Measurements from ENCODE around the gene TTL.
"Not testable (repeated sequence)": the region's sequence is repeated elsewhere in the genome, so short reads cannot be mapped to it uniquely, and the experiment has no call there.

The TTL gene

DNA sequence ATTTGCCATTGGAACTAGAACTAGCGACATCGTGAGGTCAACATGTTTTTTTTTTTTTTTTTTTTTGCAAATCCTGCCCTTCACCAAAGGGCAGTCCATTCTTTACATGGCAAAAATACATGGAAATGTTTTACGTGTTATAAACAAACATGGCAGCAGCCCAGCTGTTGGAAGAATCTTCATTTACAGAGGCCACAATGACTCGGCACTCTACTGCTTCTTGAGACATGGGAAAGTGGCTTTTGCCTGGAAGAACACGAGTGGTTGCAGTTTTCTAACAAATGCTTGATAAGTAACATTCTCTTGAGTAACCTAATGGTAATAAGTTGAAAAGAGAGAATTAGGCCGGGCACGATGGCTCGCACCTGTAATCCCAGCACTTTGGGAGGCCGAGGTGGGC, 37.5 kb downstream of the TTL start:
- Histone ChIP-seq H3K9me3 (ENCODE audit: control insufficient read depth in 2 of 2, low read length in 2 of 2) (no peaks in the 10 kb centered on the region), H3K27me3 (ENCODE audit: control insufficient read depth in 2 of 2, insufficient read depth in 2 of 2, low read length in 2 of 2) (no peaks in the 10 kb centered on the region), H3K4me3 (ENCODE audit: low read length in 2 of 2) (no peak overlapping the region), H3K4me1 (ENCODE audit: control insufficient read depth in 2 of 2, insufficient read depth in 2 of 2, low read length in 2 of 2) (no peaks in the 10 kb centered on the region), H3K9ac (ENCODE audit: low read depth in 1 of 2, low read length in 2 of 2) (no peak overlapping the region), H3K27ac (ENCODE audit: low read depth in 2 of 2, low read length in 2 of 2) (no peak overlapping the region), H3K36me3 (ENCODE audit: control insufficient read depth in 2 of 2, insufficient read depth in 2 of 2, low read length in 2 of 2) (peaks cover 9 to 20% of the 10 kb centered on the region in 2 donors)

- no peaks in the 10 kb centered on the region for H3K27me3 ChIP-seq (ENCODE audit: control insufficient read depth in 2 of 2, insufficient read depth in 2 of 2, low read length in 2 of 2)
- no peaks in the 10 kb centered on the region for H3K4me1 ChIP-seq (ENCODE audit: control insufficient read depth in 2 of 2, insufficient read depth in 2 of 2, low read length in 2 of 2)
- H3K27ac ChIP-seq (ENCODE audit: low read depth in 2 of 2, low read length in 2 of 2): no peak overlapping the region
- no peaks in the 10 kb centered on the region for H3K9me3 ChIP-seq (ENCODE audit: control insufficient read depth in 2 of 2, low read length in 2 of 2)
- H3K4me3 ChIP-seq (ENCODE audit: low read length in 2 of 2): no peak overlapping the region
- H3K36me3 ChIP-seq (ENCODE audit: control insufficient read depth in 2 of 2, insufficient read depth in 2 of 2, low read length in 2 of 2): peaks cover 9 to 20% of the 10 kb centered on the region in 2 donors
- no peak overlapping the region for H3K9ac ChIP-seq (ENCODE audit: low read depth in 1 of 2, low read length in 2 of 2)
Observed at GRCh38 chr2:112520234-112520783, 38.4 kb downstream of the TTL start.

- no peaks in the 10 kb centered on the region for H3K4me1 ChIP-seq (ENCODE audit: control insufficient read depth in 2 of 2, insufficient read depth in 2 of 2, low read length in 2 of 2)
- H3K36me3 ChIP-seq (ENCODE audit: control insufficient read depth in 2 of 2, insufficient read depth in 2 of 2, low read length in 2 of 2): peaks cover 9 to 20% of the 10 kb centered on the region in 2 donors
- no peak overlapping the region for H3K27ac ChIP-seq (ENCODE audit: low read depth in 2 of 2, low read length in 2 of 2)
- H3K4me3 ChIP-seq (ENCODE audit: low read length in 2 of 2): no peak overlapping the region
- no peak overlapping the region for H3K9ac ChIP-seq (ENCODE audit: low read depth in 1 of 2, low read length in 2 of 2)
- H3K9me3 ChIP-seq (ENCODE audit: control insufficient read depth in 2 of 2, low read length in 2 of 2): no peaks in the 10 kb centered on the region
- no peaks in the 10 kb centered on the region for H3K27me3 ChIP-seq (ENCODE audit: control insufficient read depth in 2 of 2, insufficient read depth in 2 of 2, low read length in 2 of 2)
Observed at GRCh38 chr2:112523291-112523777, 41.4 kb downstream of the TTL start.

DNA sequence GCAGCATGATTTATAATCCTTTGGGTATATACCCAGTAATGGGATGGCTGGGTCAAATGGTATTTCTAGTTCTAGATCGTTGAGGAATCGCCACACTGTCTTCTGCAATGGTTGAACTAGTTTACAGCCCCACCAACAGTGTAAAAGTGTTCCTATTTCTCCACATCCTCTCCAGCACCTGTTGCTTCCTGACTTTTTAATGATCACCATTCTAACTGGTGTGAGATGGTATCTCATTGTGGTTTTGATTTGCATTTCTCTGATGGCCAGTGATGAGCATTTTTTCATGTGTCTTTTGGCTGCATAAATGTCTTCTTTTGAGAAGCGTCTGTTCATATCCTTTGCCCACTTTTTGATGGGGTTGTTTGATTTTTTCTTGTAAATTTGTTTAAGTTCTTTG, 42.3 kb downstream of the TTL start:
- not testable (repeated sequence) for H3K9me3 ChIP-seq (ENCODE audit: control insufficient read depth in 2 of 2, low read length in 2 of 2); H3K27ac ChIP-seq (ENCODE audit: low read depth in 2 of 2, low read length in 2 of 2); H3K4me1 ChIP-seq (ENCODE audit: control insufficient read depth in 2 of 2, insufficient read depth in 2 of 2, low read length in 2 of 2); H3K27me3 ChIP-seq (ENCODE audit: control insufficient read depth in 2 of 2, insufficient read depth in 2 of 2, low read length in 2 of 2); H3K4me3 ChIP-seq (ENCODE audit: low read length in 2 of 2); H3K9ac ChIP-seq (ENCODE audit: low read depth in 1 of 2, low read length in 2 of 2)
- H3K36me3 ChIP-seq (ENCODE audit: control insufficient read depth in 2 of 2, insufficient read depth in 2 of 2, low read length in 2 of 2): peaks cover 17 to 28% of the 10 kb centered on the region in 2 donors

GRCh38 chr2:112528541-112528940, 46.6 kb downstream of the TTL start:
- Histone ChIP-seq H3K9ac (ENCODE audit: low read depth in 1 of 2, low read length in 2 of 2) (no peak overlapping the region), H3K4me3 (ENCODE audit: low read length in 2 of 2) (no peak overlapping the region), H3K27me3 (ENCODE audit: control insufficient read depth in 2 of 2, insufficient read depth in 2 of 2, low read length in 2 of 2) (no peaks in the 10 kb centered on the region), H3K27ac (ENCODE audit: low read depth in 2 of 2, low read length in 2 of 2) (no peak overlapping the region), H3K4me1 (ENCODE audit: control insufficient read depth in 2 of 2, insufficient read depth in 2 of 2, low read length in 2 of 2) (no peaks in the 10 kb centered on the region), H3K9me3 (ENCODE audit: control insufficient read depth in 2 of 2, low read length in 2 of 2) (no peaks in the 10 kb centered on the region), H3K36me3 (ENCODE audit: control insufficient read depth in 2 of 2, insufficient read depth in 2 of 2, low read length in 2 of 2) (peaks cover 7 to 10% of the 10 kb centered on the region in 2 donors)

GRCh38 chr2:112529757-112530156, 47.8 kb downstream of the TTL start:
- H3K27ac ChIP-seq (ENCODE audit: low read depth in 2 of 2, low read length in 2 of 2): no peak overlapping the region
- no peak overlapping the region for H3K9ac ChIP-seq (ENCODE audit: low read depth in 1 of 2, low read length in 2 of 2)

DNA sequence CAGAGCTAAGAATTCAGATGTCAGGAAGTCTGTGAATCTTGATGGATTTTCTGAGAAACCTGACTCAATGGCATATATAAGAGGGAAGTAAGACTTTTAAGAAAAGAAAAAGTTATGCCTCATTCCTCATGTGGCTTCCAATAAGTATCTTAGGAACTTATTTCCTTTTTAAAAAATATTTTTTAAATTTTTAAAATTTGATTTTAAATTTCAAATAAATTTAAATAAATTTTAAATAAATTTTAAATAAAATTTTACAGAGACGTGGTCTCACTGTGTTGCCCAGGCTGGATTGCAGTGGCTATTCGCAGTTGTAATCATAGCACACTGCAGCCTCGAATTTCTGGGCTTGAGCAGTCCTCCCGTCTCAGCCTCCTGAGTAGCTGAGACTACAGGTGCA, 48.8 kb downstream of the TTL start:
- Histone ChIP-seq H3K4me1 (ENCODE audit: control insufficient read depth in 2 of 2, insufficient read depth in 2 of 2, low read length in 2 of 2) (no peaks in the 10 kb centered on the region), H3K27ac (ENCODE audit: low read depth in 2 of 2, low read length in 2 of 2) (no peak overlapping the region), H3K9ac (ENCODE audit: low read depth in 1 of 2, low read length in 2 of 2) (no peak overlapping the region), H3K9me3 (ENCODE audit: control insufficient read depth in 2 of 2, low read length in 2 of 2) (no peaks in the 10 kb centered on the region), H3K4me3 (ENCODE audit: low read length in 2 of 2) (no peak overlapping the region), H3K36me3 (ENCODE audit: control insufficient read depth in 2 of 2, insufficient read depth in 2 of 2, low read length in 2 of 2) (peaks cover 7 to 10% of the 10 kb centered on the region in 2 donors), H3K27me3 (ENCODE audit: control insufficient read depth in 2 of 2, insufficient read depth in 2 of 2, low read length in 2 of 2) (no peaks in the 10 kb centered on the region)

More at GRCh38 chr2:112529757-112530156, 47.8 kb downstream of the TTL start:
- no peaks in the 10 kb centered on the region for H3K9me3 ChIP-seq (ENCODE audit: control insufficient read depth in 2 of 2, low read length in 2 of 2)
- no peaks in the 10 kb centered on the region for H3K4me1 ChIP-seq (ENCODE audit: control insufficient read depth in 2 of 2, insufficient read depth in 2 of 2, low read length in 2 of 2)
- no peaks in the 10 kb centered on the region for H3K27me3 ChIP-seq (ENCODE audit: control insufficient read depth in 2 of 2, insufficient read depth in 2 of 2, low read length in 2 of 2)
- peaks cover 7 to 10% of the 10 kb centered on the region in 2 donors for H3K36me3 ChIP-seq (ENCODE audit: control insufficient read depth in 2 of 2, insufficient read depth in 2 of 2, low read length in 2 of 2)
- no peak overlapping the region for H3K4me3 ChIP-seq (ENCODE audit: low read length in 2 of 2)

- no peak overlapping the region for H3K9ac ChIP-seq (ENCODE audit: low read depth in 1 of 2, low read length in 2 of 2)
- no peaks in the 10 kb centered on the region for H3K27me3 ChIP-seq (ENCODE audit: control insufficient read depth in 2 of 2, insufficient read depth in 2 of 2, low read length in 2 of 2)
- no peak overlapping the region for H3K4me3 ChIP-seq (ENCODE audit: low read length in 2 of 2)
- no peak overlapping the region for H3K27ac ChIP-seq (ENCODE audit: low read depth in 2 of 2, low read length in 2 of 2)
- no peaks in the 10 kb centered on the region for H3K4me1 ChIP-seq (ENCODE audit: control insufficient read depth in 2 of 2, insufficient read depth in 2 of 2, low read length in 2 of 2)
- H3K36me3 ChIP-seq (ENCODE audit: control insufficient read depth in 2 of 2, insufficient read depth in 2 of 2, low read length in 2 of 2): peaks cover 0 to 2% of the 10 kb centered on the region in 2 donors
- H3K9me3 ChIP-seq (ENCODE audit: control insufficient read depth in 2 of 2, low read length in 2 of 2): no peaks in the 10 kb centered on the region
Observed at GRCh38 chr2:112534826-112535225, 52.9 kb downstream of the TTL start.

- H3K36me3 ChIP-seq (ENCODE audit: control insufficient read depth in 2 of 2, insufficient read depth in 2 of 2, low read length in 2 of 2); H3K9ac ChIP-seq (ENCODE audit: low read depth in 1 of 2, low read length in 2 of 2); H3K9me3 ChIP-seq (ENCODE audit: control insufficient read depth in 2 of 2, low read length in 2 of 2): not testable (repeated sequence)
Observed at GRCh38 chr2:112536665-112537064, 54.7 kb downstream of the TTL start.

DNA sequence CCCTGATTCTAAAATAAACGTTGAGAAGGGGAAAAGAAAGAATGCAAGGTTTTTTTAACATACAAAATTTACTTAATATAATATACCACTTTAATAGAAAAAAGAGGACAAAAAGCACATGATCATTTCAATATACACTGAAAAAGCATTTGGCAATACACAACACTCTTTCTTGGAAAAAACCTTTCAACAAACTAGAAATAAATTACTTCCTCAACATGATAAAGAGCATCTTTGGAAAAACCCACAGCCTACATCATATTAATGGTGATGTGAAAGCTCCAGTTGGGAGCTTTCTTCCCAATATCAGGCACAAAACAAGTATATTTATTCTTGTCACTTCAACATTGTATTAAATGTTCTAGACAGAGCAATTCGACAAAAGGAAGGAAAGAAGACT, 57.4 kb downstream of the TTL start:
- no peaks in the 10 kb centered on the region for H3K9me3 ChIP-seq (ENCODE audit: control insufficient read depth in 2 of 2, low read length in 2 of 2)
- H3K27ac ChIP-seq (ENCODE audit: low read depth in 2 of 2, low read length in 2 of 2): no peak overlapping the region
- H3K4me1 ChIP-seq (ENCODE audit: control insufficient read depth in 2 of 2, insufficient read depth in 2 of 2, low read length in 2 of 2): peaks cover 10 to 13% of the 10 kb centered on the region in 2 donors
- H3K36me3 ChIP-seq (ENCODE audit: control insufficient read depth in 2 of 2, insufficient read depth in 2 of 2, low read length in 2 of 2): no peaks in the 10 kb centered on the region
- no peak overlapping the region for H3K9ac ChIP-seq (ENCODE audit: low read depth in 1 of 2, low read length in 2 of 2)
- no peak overlapping the region for H3K4me3 ChIP-seq (ENCODE audit: low read length in 2 of 2)
- no peaks in the 10 kb centered on the region for H3K27me3 ChIP-seq (ENCODE audit: control insufficient read depth in 2 of 2, insufficient read depth in 2 of 2, low read length in 2 of 2)

More at GRCh38 chr2:112536665-112537064, 54.7 kb downstream of the TTL start:
- not testable (repeated sequence) for H3K27me3 ChIP-seq (ENCODE audit: control insufficient read depth in 2 of 2, insufficient read depth in 2 of 2, low read length in 2 of 2); H3K4me1 ChIP-seq (ENCODE audit: control insufficient read depth in 2 of 2, insufficient read depth in 2 of 2, low read length in 2 of 2); H3K27ac ChIP-seq (ENCODE audit: low read depth in 2 of 2, low read length in 2 of 2); H3K4me3 ChIP-seq (ENCODE audit: low read length in 2 of 2)

Measured in mucosa of rectum (tissue), 2 donors.